H9 (cell line): ENCODE data around the gene ASS1. TPM values are rescaled to one million over a fixed set of nuclear protein-coding genes. Genes with fewer than 3 reads are reported as not detected.

ENCODE experiments used
- DNase-seq: peaks from one replicate; pipeline ENCODE4 v3.0.0-alpha.2; 2017
- H2AFZ ChIP-seq: one replicate; pipeline ENCODE4 v1.6.1; 2013; ENCODE audit warnings: mild to moderate bottlenecking, low read length, control low read depth, moderate library complexity
- H2AK5ac ChIP-seq: 2 replicates; pipeline ENCODE4 v1.6.1; 2013; ENCODE audit warnings: low read length, control low read depth, mixed read lengths; ENCODE audit not compliant: insufficient read length
- H2BK120ac ChIP-seq: one replicate; pipeline ENCODE4 v1.6.1; 2013; ENCODE audit warnings: low read depth, mild to moderate bottlenecking, low read length, control low read depth, inconsistent platforms; ENCODE audit not compliant: poor library complexity, severe bottlenecking
- H2BK12ac ChIP-seq: 2 replicates; pipeline ENCODE4 v1.6.1; 2013; ENCODE audit warnings: low read length, control low read depth, mixed read lengths, low read depth; ENCODE audit not compliant: insufficient read length
- H2BK15ac ChIP-seq: 2 replicates; pipeline ENCODE4 v1.6.1; 2013; ENCODE audit warnings: low read depth, low read length, control low read depth
- H2BK20ac ChIP-seq: one replicate; pipeline ENCODE4 v1.6.1; 2013; ENCODE audit warnings: low read depth, mild to moderate bottlenecking, low read length, control low read depth, inconsistent platforms; ENCODE audit not compliant: poor library complexity, severe bottlenecking
- H2BK5ac ChIP-seq: 2 replicates; pipeline ENCODE4 v1.6.1; 2013; ENCODE audit warnings: low read length, control low read depth, mixed read lengths; ENCODE audit not compliant: insufficient read length
- H3K14ac ChIP-seq: 2 replicates; pipeline ENCODE4 v1.6.1; 2013; ENCODE audit warnings: low read length, control low read depth; ENCODE audit not compliant: insufficient read depth
- H3K18ac ChIP-seq: 2 replicates; pipeline ENCODE4 v1.6.1; 2013; ENCODE audit warnings: low read depth, mild to moderate bottlenecking, mixed read lengths, low read length, control low read depth; ENCODE audit not compliant: insufficient read length
- H3K23ac ChIP-seq: 2 replicates; pipeline ENCODE4 v1.6.1; 2013; ENCODE audit warnings: low read length, control low read depth, mixed read lengths, low read depth; ENCODE audit not compliant: insufficient read length
- H3K23me2 ChIP-seq: 2 replicates; pipeline ENCODE4 v1.6.1; 2013; ENCODE audit warnings: low read depth, mild to moderate bottlenecking, mixed read lengths, low read length, control low read depth; ENCODE audit not compliant: insufficient read length, poor library complexity, severe bottlenecking
- H3K27ac ChIP-seq: 2 replicates; pipeline ENCODE4 v1.5.1; 2013; ENCODE audit warnings: low read length, control low read depth, mixed read lengths, low read depth; ENCODE audit not compliant: insufficient read length
- H3K27me3 ChIP-seq: 2 replicates; pipeline ENCODE4 v1.6.1; 2013; ENCODE audit warnings: low read length, control low read depth, inconsistent platforms; ENCODE audit not compliant: insufficient read depth
- H3K4ac ChIP-seq: 2 replicates; pipeline ENCODE4 v1.6.1; 2013; ENCODE audit warnings: low read depth, mild to moderate bottlenecking, control low read depth, inconsistent platforms, low read length, moderate library complexity
- H3K4me1 ChIP-seq: 2 replicates; pipeline ENCODE4 v1.6.1; 2013; ENCODE audit warnings: low read length, control low read depth, inconsistent platforms; ENCODE audit not compliant: insufficient read depth
- H3K4me2 ChIP-seq: 2 replicates; pipeline ENCODE4 v1.6.1; 2013; ENCODE audit warnings: low read length, control low read depth, mixed read lengths; ENCODE audit not compliant: insufficient read length, insufficient read depth
- H3K56ac ChIP-seq: 2 replicates; pipeline ENCODE4 v1.6.1; 2013; ENCODE audit warnings: low read depth, mild to moderate bottlenecking, mixed read lengths, low read length, control low read depth; ENCODE audit not compliant: insufficient read length
- H3K79me1 ChIP-seq: 2 replicates; pipeline ENCODE4 v1.6.1; 2013; ENCODE audit warnings: low read depth, mild to moderate bottlenecking, moderate library complexity, low read length, control low read depth, inconsistent platforms; ENCODE audit not compliant: insufficient read depth, poor library complexity, severe bottlenecking
- H3K79me2 ChIP-seq: 2 replicates; pipeline ENCODE4 v1.6.1; 2013; ENCODE audit warnings: low read length, control low read depth, inconsistent platforms; ENCODE audit not compliant: insufficient read depth
- H3K9ac ChIP-seq: 2 replicates; pipeline ENCODE4 v1.6.1; 2013; ENCODE audit warnings: low read length, control low read depth, mixed read lengths; ENCODE audit not compliant: insufficient read length; ENCODE audit errors: extremely low read depth
- H3K9me3 ChIP-seq: one replicate; pipeline ENCODE4 v1.6.1; 2013; ENCODE audit warnings: low read depth, low read length, inconsistent platforms; ENCODE audit not compliant: control insufficient read depth
- H3T11ph ChIP-seq: one replicate; pipeline ENCODE4 v1.6.1; 2013; ENCODE audit warnings: mild to moderate bottlenecking, low read length, control low read depth, inconsistent platforms
- H4K20me1 ChIP-seq: one replicate; pipeline ENCODE4 v1.6.1; 2013; ENCODE audit not compliant: control insufficient read depth, insufficient read length, insufficient read depth
- H4K5ac ChIP-seq: 2 replicates; pipeline ENCODE4 v1.6.1; 2013; ENCODE audit warnings: low read depth, mild to moderate bottlenecking, mixed read lengths, low read length, control low read depth; ENCODE audit not compliant: insufficient read length
- H4K8ac ChIP-seq: replicated peaks from 2 replicates; pipeline ENCODE4 v1.6.1; 2013; ENCODE audit warnings: low read length, control low read depth, mixed read lengths, low read depth; ENCODE audit not compliant: insufficient read length
- H4K91ac ChIP-seq: 2 replicates; pipeline ENCODE4 v1.6.1; 2013; ENCODE audit warnings: low read depth, mild to moderate bottlenecking, moderate library complexity, mixed read lengths, low read length, control low read depth; ENCODE audit not compliant: insufficient read length
- H3K27ac Mint-ChIP-seq, 3 experiments: 2 replicates in 2 of 3; 3 replicates in 1 of 3; pipeline ENCODE4 v1.8.0; 2020 to 2021; ENCODE audit warnings: mixed read lengths in 3 of 3, mild to moderate bottlenecking in 1 of 3, moderate library complexity in 1 of 3
- H3K27me3 Mint-ChIP-seq: 2 replicates; pipeline ENCODE4 v1.8.0; 2021; ENCODE audit warnings: low read depth, mild to moderate bottlenecking, moderate library complexity, mixed read lengths
- H3K36me3 Mint-ChIP-seq, 3 experiments: 2 replicates in 2 of 3; 3 replicates in 1 of 3; pipeline ENCODE4 v1.8.0; 2020 to 2021; ENCODE audit warnings: low read depth in 3 of 3, mixed read lengths in 3 of 3; ENCODE audit not compliant: insufficient read depth in 1 of 3
- H3K4me1 Mint-ChIP-seq, 2 experiments: 2 replicates each; pipeline ENCODE4 v1.8.0; 2020; ENCODE audit warnings: mixed read lengths in 2 of 2
- H3K4me3 Mint-ChIP-seq, 2 experiments: 2 replicates in 1 of 2; 3 replicates in 1 of 2; pipeline ENCODE4 v1.8.0; 2020 to 2021; ENCODE audit warnings: mild to moderate bottlenecking in 2 of 2, mixed read lengths in 2 of 2, moderate library complexity in 1 of 2
- H3K9me3 Mint-ChIP-seq, 2 experiments: 2 replicates in 1 of 2; 3 replicates in 1 of 2; pipeline ENCODE4 v1.8.0; 2020; ENCODE audit warnings: mild to moderate bottlenecking in 2 of 2, mixed read lengths in 2 of 2, moderate library complexity in 1 of 2
- CTCF ChIP-seq: fragments of 200-600 bp; sonication (generic); conservative IDR thresholded peaks from 3 replicates; pipeline ENCODE4 v1.8.0; 2021; ENCODE audit warnings: antibody characterized with exemption, mild to moderate bottlenecking
- WGBS: extraction: QIAGEN DNeasy Blood & Tissue Kit; methylation state at CpG from one replicate; pipeline ENCODE4 v1.1.7; 2013; ENCODE audit warnings: missing lambda C conversion rate, low lambda C conversion rate, mixed read lengths; ENCODE audit not compliant: insufficient read length; ENCODE audit errors: extremely low coverage; 5-methylcytosine and 5-hydroxymethylcytosine counted together
- total RNA-seq: library from RNA; stranded (reverse); gene quantifications from 2 replicates; pipeline ENCODE4 v1.2.1, GENCODE V29; 2021

Gene ASS1
- total RNA-seq, 1 experiment from 2014 or later: 118 TPM

GRCh38 chr9:130498918-130499698 lies 54.3 kb downstream of the ASS1 start:
- Histone ChIP-seq H4K5ac (no peak overlapping the region), H3K18ac (no peak overlapping the region), H2AK5ac (no peak overlapping the region), H2BK20ac (no peak overlapping the region), H3K79me2 (no peaks in the 10 kb centered on the region), H3K23me2 (no peaks in the 10 kb centered on the region), H3K23ac (no peak overlapping the region), H3K4me1 (no peaks in the 10 kb centered on the region), H2AFZ (no peak overlapping the region), H2BK120ac (no peak overlapping the region), H3K4me2 (no peak overlapping the region), H2BK12ac (no peak overlapping the region), H4K8ac (no peak overlapping the region), H4K91ac (no peak overlapping the region), H3T11ph (no peak overlapping the region), H3K9ac (peak overlapping the region; percentile 3), H3K14ac (no peak overlapping the region), H4K20me1 (peaks cover 3% of the 10 kb centered on the region), H2BK15ac (no peak overlapping the region), H3K27ac (no peak overlapping the region), H3K79me1 (no peaks in the 10 kb centered on the region), H3K4ac (no peak overlapping the region), H3K9me3 (peaks cover 6% of the 10 kb centered on the region), H3K56ac (no peak overlapping the region), H3K27me3 (no peaks in the 10 kb centered on the region), H2BK5ac (no peak overlapping the region)
- H3K27me3 Mint-ChIP-seq: peaks cover 2% of the 10 kb centered on the region; the same call in 1 of the 2 replicates
- no CpG with 5 or more reads among the region's 9 CpGs for WGBS
- H3K4me3 Mint-ChIP-seq: no peak overlapping the region
- no peak for TF ChIP-seq CTCF
- peaks cover 9 to 16% of the 10 kb centered on the region in 2 experiments for H3K4me1 Mint-ChIP-seq
- DNase-seq: no peak
- H3K36me3 Mint-ChIP-seq: peaks cover 22 to 63% (median 48%) of the 10 kb centered on the region in 3 experiments
- peaks cover 5 to 6% of the 10 kb centered on the region in 2 experiments; a peak in 4 of 5 replicates for H3K9me3 Mint-ChIP-seq
- peak overlapping the region in 1 of 3 experiments; percentile 32; a peak in 1 of 7 replicates for H3K27ac Mint-ChIP-seq
